ENCODE measurements around the gene ARHGAP12. TPM values are rescaled to one million over a fixed set of nuclear protein-coding genes. Genes with fewer than 3 reads are reported as not detected.

ARHGAP12 gene
- total and polyA plus RNA-seq, 8 donors = 25.5 to 40.4 (median 37.3) TPM

DNA sequence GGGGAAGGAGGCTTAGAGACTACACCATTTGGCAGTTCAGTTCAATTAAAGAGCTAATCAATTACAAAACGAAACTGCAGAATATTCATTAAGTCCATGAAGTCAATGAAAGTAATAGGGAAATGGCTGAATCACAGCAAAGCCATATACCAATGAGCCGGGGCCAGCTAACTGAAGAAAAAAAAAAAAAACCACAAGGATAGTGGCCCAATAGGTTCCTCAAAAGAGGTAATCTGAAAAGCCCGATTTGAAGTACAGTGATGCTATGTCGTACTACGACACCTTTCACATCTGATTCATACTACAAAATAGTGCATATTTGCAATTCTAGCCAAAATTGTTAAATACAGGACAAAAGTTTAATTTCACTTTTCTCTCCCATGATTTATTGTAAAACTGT is 2.5 kb downstream of the ARHGAP12 start:
- TF ChIP-seq, protein P1, sequence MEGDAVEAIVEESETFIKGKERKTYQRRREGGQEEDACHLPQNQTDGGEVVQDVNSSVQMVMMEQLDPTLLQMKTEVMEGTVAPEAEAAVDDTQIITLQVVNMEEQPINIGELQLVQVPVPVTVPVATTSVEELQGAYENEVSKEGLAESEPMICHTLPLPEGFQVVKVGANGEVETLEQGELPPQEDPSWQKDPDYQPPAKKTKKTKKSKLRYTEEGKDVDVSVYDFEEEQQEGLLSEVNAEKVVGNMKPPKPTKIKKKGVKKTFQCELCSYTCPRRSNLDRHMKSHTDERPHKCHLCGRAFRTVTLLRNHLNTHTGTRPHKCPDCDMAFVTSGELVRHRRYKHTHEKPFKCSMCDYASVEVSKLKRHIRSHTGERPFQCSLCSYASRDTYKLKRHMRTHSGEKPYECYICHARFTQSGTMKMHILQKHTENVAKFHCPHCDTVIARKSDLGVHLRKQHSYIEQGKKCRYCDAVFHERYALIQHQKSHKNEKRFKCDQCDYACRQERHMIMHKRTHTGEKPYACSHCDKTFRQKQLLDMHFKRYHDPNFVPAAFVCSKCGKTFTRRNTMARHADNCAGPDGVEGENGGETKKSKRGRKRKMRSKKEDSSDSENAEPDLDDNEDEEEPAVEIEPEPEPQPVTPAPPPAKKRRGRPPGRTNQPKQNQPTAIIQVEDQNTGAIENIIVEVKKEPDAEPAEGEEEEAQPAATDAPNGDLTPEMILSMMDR (IDR thresholded peaks at IDR 0.05) = no peak
- intact Hi-C loops (cut with DNase I) = no loop called here
- Histone ChIP-seq H3K36me3 (no peaks in the 10 kb centered on the region), H3K4me3 (no peak overlapping the region), H3K27me3 (peaks cover 0 to 11% of the 10 kb centered on the region in 2 donors), H3K9me3 (no peaks in the 10 kb centered on the region), H3K27ac (no peak overlapping the region), H3K4me1 (peaks cover 0 to 37% of the 10 kb centered on the region in 2 donors)
- DNase-seq (no peak), ATAC-seq (no peak)

GRCh38 chr10:31924833-31925232 is 3.8 kb downstream of the ARHGAP12 start:
- ATAC-seq = no peak
- H3K36me3 ChIP-seq = no peaks in the 10 kb centered on the region
- no peak overlapping the region for H3K4me3 ChIP-seq
- H3K27ac ChIP-seq = no peak overlapping the region
- intact Hi-C loops (cut with DNase I) = no loop called here
- DNase-seq = no peak
- H3K4me1 ChIP-seq = peaks cover 0 to 34% of the 10 kb centered on the region in 2 donors
- H3K9me3 ChIP-seq = no peaks in the 10 kb centered on the region
- TF ChIP-seq, protein P1 (IDR thresholded peaks at IDR 0.05) = no peak
- peaks cover 0 to 11% of the 10 kb centered on the region in 2 donors for H3K27me3 ChIP-seq

GRCh38 chr10:31923389-31923788 is 5.2 kb downstream of the ARHGAP12 start:
- H3K27ac ChIP-seq = no peak overlapping the region
- intact Hi-C loops (cut with DNase I) = no loop called here
- no peaks in the 10 kb centered on the region for H3K9me3 ChIP-seq
- TF ChIP-seq, protein P1 (IDR thresholded peaks at IDR 0.05) = no peak
- peaks cover 0 to 33% of the 10 kb centered on the region in 2 donors for H3K4me1 ChIP-seq
- ATAC-seq = no peak
- H3K27me3 ChIP-seq = peaks cover 0 to 11% of the 10 kb centered on the region in 2 donors
- no peak overlapping the region for H3K4me3 ChIP-seq
- no peaks in the 10 kb centered on the region for H3K36me3 ChIP-seq
- DNase-seq = no peak

DNA sequence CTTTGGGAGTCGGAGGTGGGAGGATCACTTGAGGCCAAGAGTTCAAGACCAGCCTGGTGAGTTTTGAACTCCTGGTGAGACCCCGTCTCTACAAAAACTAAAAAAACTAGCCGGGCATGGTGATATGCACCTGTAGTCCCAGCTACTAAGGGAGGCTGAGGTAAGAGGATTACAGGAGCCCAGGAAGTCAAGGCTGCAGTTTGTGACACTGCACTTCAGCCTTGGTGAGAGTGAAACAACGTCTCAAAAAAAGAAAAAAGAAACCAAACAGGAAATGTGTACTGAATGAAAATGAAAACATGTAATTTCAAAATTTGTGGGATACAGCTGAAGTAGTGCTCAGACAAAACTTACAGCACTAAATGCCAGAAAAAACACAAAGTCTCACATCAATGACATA is 7.6 kb downstream of the ARHGAP12 start:
- ATAC-seq (no peak), DNase-seq (no peak)
- intact Hi-C loops (cut with DNase I) = no loop called here
- Histone ChIP-seq H3K4me3 (no peak overlapping the region), H3K4me1 (peaks cover 0 to 15% of the 10 kb centered on the region in 2 donors), H3K9me3 (no peaks in the 10 kb centered on the region), H3K27ac (no peak overlapping the region), H3K27me3 (no peaks in the 10 kb centered on the region), H3K36me3 (no peaks in the 10 kb centered on the region)
- TF ChIP-seq, protein P1 (IDR thresholded peaks at IDR 0.05) = no peak

DNA sequence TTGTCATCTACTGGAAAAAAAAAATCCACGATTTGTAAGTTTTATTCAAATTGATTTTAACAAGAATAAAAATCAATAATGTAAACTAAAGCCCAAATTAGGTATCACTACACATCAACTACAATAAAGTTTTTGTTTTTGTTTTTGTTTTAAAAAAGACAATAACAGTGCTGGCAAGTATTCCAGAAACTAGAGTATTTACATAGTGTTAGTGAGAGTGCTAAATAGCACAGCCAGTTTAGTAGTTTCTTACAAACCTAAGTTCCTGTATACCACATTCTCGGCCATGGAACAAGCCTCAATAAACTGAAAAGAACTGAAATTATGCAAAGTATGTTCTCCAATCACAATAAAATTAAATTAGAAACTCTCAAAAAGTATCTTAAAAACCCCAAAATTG is 8.1 kb downstream of the ARHGAP12 start:
- Histone ChIP-seq H3K4me3 (no peak overlapping the region), H3K4me1 (peaks cover 0 to 13% of the 10 kb centered on the region in 2 donors), H3K27ac (no peak overlapping the region), H3K9me3 (no peaks in the 10 kb centered on the region), H3K36me3 (no peaks in the 10 kb centered on the region), H3K27me3 (no peaks in the 10 kb centered on the region)
- TF ChIP-seq, protein P1 (IDR thresholded peaks at IDR 0.05) = no peak
- intact Hi-C loops (cut with DNase I) = no loop called here
- no peak for DNase-seq
- peak; percentile 61 for ATAC-seq

All from left lung (tissue), 10 donors.